ENCODE results near the gene TSPAN7. TPM values are rescaled to one million over a fixed set of nuclear protein-coding genes. Genes with fewer than 3 reads are reported as not detected.

Gene TSPAN7
- total and polyA plus RNA-seq, 2 donors (not counting 1 experiment from before 2014, with no cell fraction given): 0.03 TPM; not detected in 1

DNA sequence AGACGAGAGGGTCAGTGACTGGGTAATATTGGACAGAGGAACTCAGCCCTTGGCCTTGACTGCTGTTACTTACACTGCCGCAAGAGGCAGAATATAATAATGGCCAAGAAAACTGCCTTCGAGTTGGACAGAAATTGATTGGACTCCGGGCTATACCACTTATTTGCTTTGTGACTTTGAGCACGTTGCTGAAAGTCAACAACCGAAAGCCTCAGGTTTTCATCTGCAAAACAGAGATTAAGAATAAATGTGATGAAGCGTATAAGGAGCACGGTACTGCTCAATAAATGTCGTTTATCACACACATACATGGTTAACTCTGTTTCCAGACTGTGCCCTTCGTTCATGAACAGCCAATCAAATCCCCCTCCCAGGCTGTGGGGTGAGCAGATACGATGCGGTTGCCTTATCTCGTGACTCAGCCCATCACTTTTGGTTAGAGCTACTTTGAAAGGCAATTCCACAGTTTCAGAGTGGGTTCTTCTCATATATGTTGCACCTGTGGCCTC is 91.6 kb downstream of the TSPAN7 start:
- no peak overlapping the region for H2AFZ ChIP-seq (ENCODE audit: low read length)
- H3K4me1 ChIP-seq (ENCODE audit: control insufficient read depth, extremely low read depth, insufficient read depth, low read length): no peaks in the 10 kb centered on the region
- no peaks in the 10 kb centered on the region for H3K9me3 ChIP-seq (ENCODE audit: control insufficient read depth, insufficient read depth, low read depth, low read length)
- H3K4me2 ChIP-seq (ENCODE audit: extremely low read depth, insufficient read depth, low read length): no peak overlapping the region
- H3K27me3 ChIP-seq (ENCODE audit: control insufficient read depth, insufficient read depth, low read length): no peaks in the 10 kb centered on the region
- TF ChIP-seq, protein P1, sequence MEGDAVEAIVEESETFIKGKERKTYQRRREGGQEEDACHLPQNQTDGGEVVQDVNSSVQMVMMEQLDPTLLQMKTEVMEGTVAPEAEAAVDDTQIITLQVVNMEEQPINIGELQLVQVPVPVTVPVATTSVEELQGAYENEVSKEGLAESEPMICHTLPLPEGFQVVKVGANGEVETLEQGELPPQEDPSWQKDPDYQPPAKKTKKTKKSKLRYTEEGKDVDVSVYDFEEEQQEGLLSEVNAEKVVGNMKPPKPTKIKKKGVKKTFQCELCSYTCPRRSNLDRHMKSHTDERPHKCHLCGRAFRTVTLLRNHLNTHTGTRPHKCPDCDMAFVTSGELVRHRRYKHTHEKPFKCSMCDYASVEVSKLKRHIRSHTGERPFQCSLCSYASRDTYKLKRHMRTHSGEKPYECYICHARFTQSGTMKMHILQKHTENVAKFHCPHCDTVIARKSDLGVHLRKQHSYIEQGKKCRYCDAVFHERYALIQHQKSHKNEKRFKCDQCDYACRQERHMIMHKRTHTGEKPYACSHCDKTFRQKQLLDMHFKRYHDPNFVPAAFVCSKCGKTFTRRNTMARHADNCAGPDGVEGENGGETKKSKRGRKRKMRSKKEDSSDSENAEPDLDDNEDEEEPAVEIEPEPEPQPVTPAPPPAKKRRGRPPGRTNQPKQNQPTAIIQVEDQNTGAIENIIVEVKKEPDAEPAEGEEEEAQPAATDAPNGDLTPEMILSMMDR (conservative IDR thresholded peaks at IDR 0.05 in 1 of 2, IDR thresholded peaks at IDR 0.05 in 1 of 2; ENCODE audit: low read depth in 1 of 2, low read length in 2 of 2): no peak
- no peak for TF ChIP-seq EZH2 (IDR thresholded peaks at IDR 0.05; ENCODE audit: low read length, missing control alignments)
- H3K36me3 ChIP-seq (ENCODE audit: control insufficient read depth, insufficient read depth, low read length): no peaks in the 10 kb centered on the region
- no peaks in the 10 kb centered on the region for H4K20me1 ChIP-seq (ENCODE audit: control insufficient read depth, extremely low read depth, insufficient read depth, low read length)
- H3K4me3 ChIP-seq (replicated peaks in 1 of 4; ENCODE audit: control extremely low read depth in 1 of 4, insufficient read depth in 1 of 4, low read depth in 3 of 4, low read length in 4 of 4): no peak overlapping the region
- H3K27ac ChIP-seq (ENCODE audit: insufficient read depth, low read length): no peak overlapping the region
- DNase-seq (ENCODE audit: low read depth in 2 of 2): no peak
- H3K9ac ChIP-seq (ENCODE audit: insufficient read depth, low read length): no peak overlapping the region
- no peaks in the 10 kb centered on the region for H3K79me2 ChIP-seq (ENCODE audit: control insufficient read depth, insufficient read depth, low read length)

GRCh38 chrX:38654302-38654701 is 93.0 kb downstream of the TSPAN7 start:
- H3K4me2 ChIP-seq (ENCODE audit: extremely low read depth, insufficient read depth, low read length): no peak overlapping the region
- no peaks in the 10 kb centered on the region for H3K9me3 ChIP-seq (ENCODE audit: control insufficient read depth, insufficient read depth, low read depth, low read length)
- no peaks in the 10 kb centered on the region for H3K79me2 ChIP-seq (ENCODE audit: control insufficient read depth, insufficient read depth, low read length)
- H3K27me3 ChIP-seq (ENCODE audit: control insufficient read depth, insufficient read depth, low read length): no peaks in the 10 kb centered on the region
- no peak overlapping the region for H2AFZ ChIP-seq (ENCODE audit: low read length)
- H3K4me3 ChIP-seq (replicated peaks in 1 of 4; ENCODE audit: control extremely low read depth in 1 of 4, insufficient read depth in 1 of 4, low read depth in 3 of 4, low read length in 4 of 4): no peak overlapping the region
- H3K36me3 ChIP-seq (ENCODE audit: control insufficient read depth, insufficient read depth, low read length): no peaks in the 10 kb centered on the region
- H3K9ac ChIP-seq (ENCODE audit: insufficient read depth, low read length): no peak overlapping the region
- no peak for TF ChIP-seq EZH2 (IDR thresholded peaks at IDR 0.05; ENCODE audit: low read length, missing control alignments)
- TF ChIP-seq, protein P1 (conservative IDR thresholded peaks at IDR 0.05 in 1 of 2, IDR thresholded peaks at IDR 0.05 in 1 of 2; ENCODE audit: low read depth in 1 of 2, low read length in 2 of 2): peak; percentile 32 to 48
- peak; percentile 6 to 40 for DNase-seq (ENCODE audit: low read depth in 2 of 2)
- no peaks in the 10 kb centered on the region for H4K20me1 ChIP-seq (ENCODE audit: control insufficient read depth, extremely low read depth, insufficient read depth, low read length)
- no peak overlapping the region for H3K27ac ChIP-seq (ENCODE audit: insufficient read depth, low read length)
- H3K4me1 ChIP-seq (ENCODE audit: control insufficient read depth, extremely low read depth, insufficient read depth, low read length): no peaks in the 10 kb centered on the region

GRCh38 chrX:38656350-38656915 is 95.1 kb downstream of the TSPAN7 start:
- Histone ChIP-seq H3K9me3 (ENCODE audit: control insufficient read depth, insufficient read depth, low read depth, low read length) (no peaks in the 10 kb centered on the region), H3K27ac (ENCODE audit: insufficient read depth, low read length) (no peak overlapping the region), H3K36me3 (ENCODE audit: control insufficient read depth, insufficient read depth, low read length) (no peaks in the 10 kb centered on the region), H3K4me3 (replicated peaks in 1 of 4; ENCODE audit: control extremely low read depth in 1 of 4, insufficient read depth in 1 of 4, low read depth in 3 of 4, low read length in 4 of 4) (no peak overlapping the region), H4K20me1 (ENCODE audit: control insufficient read depth, extremely low read depth, insufficient read depth, low read length) (no peaks in the 10 kb centered on the region), H3K4me1 (ENCODE audit: control insufficient read depth, extremely low read depth, insufficient read depth, low read length) (no peaks in the 10 kb centered on the region), H3K79me2 (ENCODE audit: control insufficient read depth, insufficient read depth, low read length) (no peaks in the 10 kb centered on the region), H3K27me3 (ENCODE audit: control insufficient read depth, insufficient read depth, low read length) (no peaks in the 10 kb centered on the region), H3K4me2 (ENCODE audit: extremely low read depth, insufficient read depth, low read length) (no peak overlapping the region), H2AFZ (ENCODE audit: low read length) (no peak overlapping the region), H3K9ac (ENCODE audit: insufficient read depth, low read length) (no peak overlapping the region)
- no peak for DNase-seq (ENCODE audit: low read depth in 2 of 2)
- TF ChIP-seq EZH2 (IDR thresholded peaks at IDR 0.05; ENCODE audit: low read length, missing control alignments): no peak
- TF ChIP-seq, protein P1 (conservative IDR thresholded peaks at IDR 0.05 in 1 of 2, IDR thresholded peaks at IDR 0.05 in 1 of 2; ENCODE audit: low read depth in 1 of 2, low read length in 2 of 2): no peak
